ENCODE measurements around the gene PARVG. TPM values are rescaled to one million over a fixed set of nuclear protein-coding genes. Genes with fewer than 3 reads are reported as not detected.

Gene PARVG
- total RNA-seq, 4 donors from 2014 or later = 5.0 to 25.3 (median 8.4) TPM

DNA sequence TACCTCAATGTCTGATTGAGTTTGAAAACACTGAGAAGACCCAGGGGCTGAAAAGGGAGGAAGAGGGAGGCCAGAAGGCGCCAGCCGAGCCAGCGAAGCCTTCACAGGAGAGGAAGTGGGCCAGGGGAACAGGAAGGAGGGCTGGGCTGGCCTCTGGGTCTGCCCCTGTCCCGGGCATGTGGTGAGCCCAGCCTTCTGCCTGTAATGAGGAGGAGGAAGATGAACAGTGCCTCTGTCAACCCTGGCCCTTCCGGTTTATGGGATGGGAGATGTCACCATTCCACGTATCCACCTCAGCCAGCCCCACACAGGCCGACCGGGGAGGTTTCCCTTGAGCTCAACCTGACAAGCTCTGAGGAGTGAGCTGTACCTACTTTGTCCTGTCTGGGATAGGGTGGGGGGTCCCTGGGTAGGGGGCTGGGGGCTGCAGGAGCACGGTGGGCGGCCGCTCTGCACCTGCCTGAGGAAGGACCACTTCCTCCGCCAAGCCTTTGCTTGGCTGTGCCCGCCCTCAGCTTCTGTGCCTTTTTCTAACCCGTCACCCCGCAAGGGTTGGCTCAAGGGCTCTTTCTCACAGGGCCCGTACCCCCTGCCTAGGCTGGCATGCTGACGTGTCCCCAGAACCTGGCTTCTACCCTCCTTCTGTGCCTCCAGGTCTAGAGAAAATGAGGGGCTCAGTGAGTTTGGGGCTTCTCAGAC, 2.0 kb downstream of the PARVG start:
- intact Hi-C loops (cut with DNase I; ENCODE audit: low total_unique reads) = no loop called here
- no peaks in the 10 kb centered on the region for H3K9me3 ChIP-seq
- no peak for TF ChIP-seq POLR2A (IDR thresholded peaks at IDR 0.05)
- TF ChIP-seq, protein P1, sequence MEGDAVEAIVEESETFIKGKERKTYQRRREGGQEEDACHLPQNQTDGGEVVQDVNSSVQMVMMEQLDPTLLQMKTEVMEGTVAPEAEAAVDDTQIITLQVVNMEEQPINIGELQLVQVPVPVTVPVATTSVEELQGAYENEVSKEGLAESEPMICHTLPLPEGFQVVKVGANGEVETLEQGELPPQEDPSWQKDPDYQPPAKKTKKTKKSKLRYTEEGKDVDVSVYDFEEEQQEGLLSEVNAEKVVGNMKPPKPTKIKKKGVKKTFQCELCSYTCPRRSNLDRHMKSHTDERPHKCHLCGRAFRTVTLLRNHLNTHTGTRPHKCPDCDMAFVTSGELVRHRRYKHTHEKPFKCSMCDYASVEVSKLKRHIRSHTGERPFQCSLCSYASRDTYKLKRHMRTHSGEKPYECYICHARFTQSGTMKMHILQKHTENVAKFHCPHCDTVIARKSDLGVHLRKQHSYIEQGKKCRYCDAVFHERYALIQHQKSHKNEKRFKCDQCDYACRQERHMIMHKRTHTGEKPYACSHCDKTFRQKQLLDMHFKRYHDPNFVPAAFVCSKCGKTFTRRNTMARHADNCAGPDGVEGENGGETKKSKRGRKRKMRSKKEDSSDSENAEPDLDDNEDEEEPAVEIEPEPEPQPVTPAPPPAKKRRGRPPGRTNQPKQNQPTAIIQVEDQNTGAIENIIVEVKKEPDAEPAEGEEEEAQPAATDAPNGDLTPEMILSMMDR (IDR thresholded peaks at IDR 0.05) = no peak
- H3K36me3 ChIP-seq = no peaks in the 10 kb centered on the region
- no peaks in the 10 kb centered on the region for H3K27me3 ChIP-seq
- peaks cover 0 to 5% of the 10 kb centered on the region in 2 donors for H3K4me1 ChIP-seq
- no peak overlapping the region for H3K27ac ChIP-seq
- no peak overlapping the region for H3K4me3 ChIP-seq
- no peak for DNase-seq

DNA sequence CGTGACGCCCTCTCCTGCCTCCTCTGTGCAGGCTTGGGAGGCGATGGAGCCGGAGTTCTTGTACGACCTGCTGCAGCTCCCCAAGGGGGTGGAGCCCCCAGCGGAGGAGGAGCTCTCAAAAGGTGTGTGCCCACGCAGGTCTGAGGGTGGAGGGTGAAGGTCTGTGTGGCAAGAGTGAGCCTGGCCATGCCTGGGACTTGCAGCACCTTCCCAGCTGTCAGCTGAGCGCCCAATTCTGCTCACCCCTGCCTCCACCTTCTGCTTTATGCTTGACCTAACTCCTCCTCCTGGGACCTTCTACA, 2.5 kb downstream of the PARVG start:
- no peak for DNase-seq
- H3K9me3 ChIP-seq = no peaks in the 10 kb centered on the region
- intact Hi-C loops (cut with DNase I; ENCODE audit: low total_unique reads) = no loop called here
- TF ChIP-seq POLR2A (IDR thresholded peaks at IDR 0.05) = no peak
- TF ChIP-seq, protein P1 (IDR thresholded peaks at IDR 0.05) = no peak
- no peak overlapping the region for H3K4me3 ChIP-seq
- H3K36me3 ChIP-seq = no peaks in the 10 kb centered on the region
- no peaks in the 10 kb centered on the region for H3K27me3 ChIP-seq
- H3K4me1 ChIP-seq = peaks cover 0 to 5% of the 10 kb centered on the region in 2 donors
- H3K27ac ChIP-seq = no peak overlapping the region

DNA sequence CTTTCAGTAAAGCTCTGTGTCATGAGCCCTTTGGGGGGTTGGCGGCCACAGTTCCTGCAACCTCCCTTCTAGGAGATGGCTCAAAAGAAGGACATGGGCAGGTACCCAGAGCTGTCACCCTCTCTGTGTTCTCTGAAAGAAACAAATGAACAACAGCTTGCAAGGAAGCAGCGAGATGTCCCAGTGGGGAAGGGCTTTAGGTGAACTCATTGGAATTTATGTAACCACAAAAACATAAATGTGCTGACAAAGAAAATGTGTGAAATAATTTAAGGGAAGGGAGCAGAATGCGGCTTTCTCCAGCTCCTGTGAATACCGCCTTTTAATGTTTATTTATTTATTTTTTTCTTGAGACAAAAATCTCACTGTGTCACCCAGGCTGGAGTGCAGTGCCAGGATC, 3.3 kb downstream of the PARVG start:
- Histone ChIP-seq H3K4me1 (peaks cover 0 to 5% of the 10 kb centered on the region in 2 donors), H3K27ac (no peak overlapping the region), H3K36me3 (no peaks in the 10 kb centered on the region), H3K9me3 (no peaks in the 10 kb centered on the region), H3K27me3 (no peaks in the 10 kb centered on the region), H3K4me3 (no peak overlapping the region)
- intact Hi-C loops (cut with DNase I; ENCODE audit: low total_unique reads) = no loop called here
- no peak for TF ChIP-seq POLR2A (IDR thresholded peaks at IDR 0.05)
- TF ChIP-seq, protein P1 (IDR thresholded peaks at IDR 0.05) = no peak
- DNase-seq = no peak

DNA sequence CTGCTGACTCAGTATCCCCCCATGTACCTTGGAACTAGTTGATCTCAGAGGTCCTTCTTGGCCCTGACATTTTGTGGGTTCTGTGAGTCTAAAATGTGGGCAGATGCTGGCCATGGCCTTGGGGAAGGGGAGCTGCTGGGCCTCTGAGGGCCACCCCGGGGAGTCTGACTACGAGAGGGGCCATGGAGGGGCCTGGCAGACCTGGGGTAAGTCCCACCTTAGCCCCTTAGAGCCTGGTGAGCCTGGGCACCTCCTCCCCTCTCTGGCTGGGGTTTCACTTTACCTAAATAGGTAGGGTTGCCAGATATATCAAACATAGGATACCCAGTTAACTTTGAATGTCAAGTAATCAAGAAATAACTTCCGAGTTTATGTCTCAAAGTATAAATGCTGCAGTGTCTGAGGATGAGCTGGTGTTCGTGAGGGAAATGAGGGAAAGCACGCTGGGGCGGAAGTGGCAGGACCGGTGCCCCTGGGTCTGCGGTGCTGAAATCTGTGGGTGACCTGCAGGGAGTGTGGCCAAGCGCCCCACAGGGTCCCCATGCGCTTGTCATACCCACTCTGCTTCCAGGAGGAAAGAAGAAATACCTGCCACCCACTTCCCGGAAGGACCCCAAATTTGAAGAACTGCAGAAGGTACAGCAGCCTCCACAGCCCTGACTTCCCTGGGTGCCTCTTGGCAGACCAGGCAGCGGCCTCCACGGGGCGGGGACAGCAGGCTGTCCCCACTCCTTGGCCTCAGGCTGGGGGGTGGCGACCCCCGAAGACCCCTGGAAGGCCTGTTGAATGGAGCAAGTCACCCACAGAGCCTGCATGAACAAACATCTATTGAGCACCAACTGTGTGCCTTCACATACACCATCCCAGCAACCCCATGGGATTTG, 4.8 kb downstream of the PARVG start:
- Histone ChIP-seq H3K9me3 (no peaks in the 10 kb centered on the region), H3K36me3 (no peaks in the 10 kb centered on the region), H3K27ac (no peak overlapping the region), H3K27me3 (no peaks in the 10 kb centered on the region), H3K4me1 (peaks cover 0 to 5% of the 10 kb centered on the region in 2 donors), H3K4me3 (no peak overlapping the region)
- DNase-seq = no peak
- intact Hi-C loops (cut with DNase I; ENCODE audit: low total_unique reads) = no loop called here
- no peak for TF ChIP-seq POLR2A (IDR thresholded peaks at IDR 0.05)
- TF ChIP-seq, protein P1 (IDR thresholded peaks at IDR 0.05) = no peak

DNA sequence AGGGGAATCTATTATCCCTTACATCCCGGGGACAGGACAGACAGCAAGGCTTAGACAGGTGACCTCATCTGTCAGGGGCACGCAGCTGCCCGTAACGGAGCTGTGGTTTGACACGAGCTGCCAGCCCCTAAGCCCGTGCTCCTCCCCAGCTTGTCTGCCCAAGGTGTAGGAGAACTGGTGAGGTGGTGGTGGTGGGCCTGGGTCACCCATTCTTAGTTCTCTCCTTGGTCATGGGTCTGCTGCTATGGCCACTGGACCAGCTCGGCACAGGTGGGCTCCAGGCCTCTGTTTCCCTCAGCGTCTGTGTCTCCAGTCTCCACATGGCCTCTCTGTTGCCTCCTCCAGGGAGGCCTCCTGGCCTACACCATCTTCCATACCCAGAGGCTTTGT, 5.4 kb downstream of the PARVG start:
- TF ChIP-seq, protein P1 (IDR thresholded peaks at IDR 0.05) = no peak
- TF ChIP-seq POLR2A (IDR thresholded peaks at IDR 0.05) = no peak
- Histone ChIP-seq H3K27ac (no peak overlapping the region), H3K36me3 (no peaks in the 10 kb centered on the region), H3K4me1 (peaks cover 0 to 5% of the 10 kb centered on the region in 2 donors), H3K4me3 (no peak overlapping the region), H3K9me3 (no peaks in the 10 kb centered on the region), H3K27me3 (no peaks in the 10 kb centered on the region)
- DNase-seq = no peak
- intact Hi-C loops (cut with DNase I; ENCODE audit: low total_unique reads) = no loop called here

All from uterus (tissue), 4 donors.